Measurements from ENCODE around the gene PPFIA2. TPM values are rescaled to one million over a fixed set of nuclear protein-coding genes. Genes with fewer than 3 reads are reported as not detected.
"Not testable (repeated sequence)": the region's sequence is repeated elsewhere in the genome, so short reads cannot be mapped to it uniquely, and the experiment has no call there.

PPFIA2 gene
- total RNA-seq, 1 donor from 2014 or later: not detected

GRCh38 chr12:81211306-81211705 is 547.8 kb downstream of the PPFIA2 start:
- TF ChIP-seq CTCF (IDR thresholded peaks at IDR 0.05; ENCODE audit: unreplicated experiment): no peak
- no peak for DNase-seq (ENCODE audit: low spot score)
- no peaks in the 10 kb centered on the region for H3K36me3 Mint-ChIP-seq (ENCODE audit: low read depth, unreplicated experiment)
- no peak overlapping the region for H3K4me3 Mint-ChIP-seq (ENCODE audit: unreplicated experiment)
- H3K27me3 Mint-ChIP-seq (ENCODE audit: unreplicated experiment): no peaks in the 10 kb centered on the region
- no peak overlapping the region for H3K27ac Mint-ChIP-seq (ENCODE audit: unreplicated experiment)
- peaks cover 3% of the 10 kb centered on the region for H3K4me1 Mint-ChIP-seq (ENCODE audit: unreplicated experiment)
- no peaks in the 10 kb centered on the region for H3K9me3 Mint-ChIP-seq (ENCODE audit: unreplicated experiment)

GRCh38 chr12:81209772-81210225 is 549.4 kb downstream of the PPFIA2 start:
- H3K36me3 Mint-ChIP-seq (ENCODE audit: low read depth, unreplicated experiment); DNase-seq (ENCODE audit: low spot score); H3K27me3 Mint-ChIP-seq (ENCODE audit: unreplicated experiment); H3K4me1 Mint-ChIP-seq (ENCODE audit: unreplicated experiment); H3K9me3 Mint-ChIP-seq (ENCODE audit: unreplicated experiment); H3K27ac Mint-ChIP-seq (ENCODE audit: unreplicated experiment); H3K4me3 Mint-ChIP-seq (ENCODE audit: unreplicated experiment): not testable (repeated sequence)

- Mint-ChIP-seq H3K27me3 (ENCODE audit: unreplicated experiment) (no peaks in the 10 kb centered on the region), H3K36me3 (ENCODE audit: low read depth, unreplicated experiment) (no peaks in the 10 kb centered on the region), H3K4me3 (ENCODE audit: unreplicated experiment) (no peak overlapping the region), H3K9me3 (ENCODE audit: unreplicated experiment) (no peaks in the 10 kb centered on the region), H3K27ac (ENCODE audit: unreplicated experiment) (no peak overlapping the region), H3K4me1 (ENCODE audit: unreplicated experiment) (peaks cover 3% of the 10 kb centered on the region)
- no peak for DNase-seq (ENCODE audit: low spot score)
- no peak for TF ChIP-seq CTCF (IDR thresholded peaks at IDR 0.05; ENCODE audit: unreplicated experiment)
Observed at GRCh38 chr12:81209012-81209411, 550.1 kb downstream of the PPFIA2 start.

GRCh38 chr12:81208187-81208911 is 550.8 kb downstream of the PPFIA2 start:
- TF ChIP-seq CTCF (IDR thresholded peaks at IDR 0.05; ENCODE audit: unreplicated experiment): no peak
- peaks cover 3% of the 10 kb centered on the region for H3K4me1 Mint-ChIP-seq (ENCODE audit: unreplicated experiment)
- H3K36me3 Mint-ChIP-seq (ENCODE audit: low read depth, unreplicated experiment): no peaks in the 10 kb centered on the region
- no peaks in the 10 kb centered on the region for H3K27me3 Mint-ChIP-seq (ENCODE audit: unreplicated experiment)
- no peak overlapping the region for H3K27ac Mint-ChIP-seq (ENCODE audit: unreplicated experiment)
- H3K4me3 Mint-ChIP-seq (ENCODE audit: unreplicated experiment): no peak overlapping the region
- H3K9me3 Mint-ChIP-seq (ENCODE audit: unreplicated experiment): no peaks in the 10 kb centered on the region
- no peak for DNase-seq (ENCODE audit: low spot score)

Data from endothelial cell (in vitro differentiated cells).